NCI-H2227 treated with DMSO at 0.1 percent for 48 hours (cell line): ENCODE data around the gene TET2.

Source experiments
- DNase-seq: peaks from one replicate; lab custom pipeline; 2025; lab: John Stamatoyannopoulos, UW

The TET2 gene

GRCh38 chr4:105140684-105141490 lies 5.8 kb upstream of the TET2 start:
- no peak for DNase-seq

- peak; percentile 17 for DNase-seq
Observed at GRCh38 chr4:105145156-105145902, 1.3 kb upstream of the TET2 start.

- DNase-seq = no peak
Observed at GRCh38 chr4:105145903-105146275, 787 bp upstream of the TET2 start.

GRCh38 chr4:105147016-105147552 lies 408 bp downstream of the TET2 start:
- no peak for DNase-seq

- peak; percentile 33 for DNase-seq
Observed at GRCh38 chr4:105147553-105148161, 981 bp downstream of the TET2 start.

- no peak for DNase-seq
Observed at GRCh38 chr4:105148356-105148755, 1.7 kb downstream of the TET2 start.

GRCh38 chr4:105148776-105149175 lies 2.1 kb downstream of the TET2 start:
- no peak for DNase-seq

- DNase-seq = no peak
Observed at GRCh38 chr4:105149771-105150170, 3.1 kb downstream of the TET2 start.

- no peak for DNase-seq
Observed at GRCh38 chr4:105150503-105150902, 3.8 kb downstream of the TET2 start.

GRCh38 chr4:105153749-105154148 lies 7.1 kb downstream of the TET2 start:
- DNase-seq = no peak

GRCh38 chr4:105154576-105154975 lies 7.9 kb downstream of the TET2 start:
- DNase-seq = no peak

- no peak for DNase-seq
Observed at GRCh38 chr4:105155426-105155825, 8.8 kb downstream of the TET2 start.

- no peak for DNase-seq
Observed at GRCh38 chr4:105158837-105159236, 12.2 kb downstream of the TET2 start.

- DNase-seq = no peak
Observed at GRCh38 chr4:105162123-105162796, 15.6 kb downstream of the TET2 start.

GRCh38 chr4:105164548-105164947 lies 17.9 kb downstream of the TET2 start:
- no peak for DNase-seq

- DNase-seq = no peak
Observed at GRCh38 chr4:105166066-105166465, 19.4 kb downstream of the TET2 start.

GRCh38 chr4:105170711-105171110 lies 24.0 kb downstream of the TET2 start:
- no peak for DNase-seq

GRCh38 chr4:105171912-105172311 lies 25.2 kb downstream of the TET2 start:
- DNase-seq = no peak

GRCh38 chr4:105174098-105174497 lies 27.4 kb downstream of the TET2 start:
- no peak for DNase-seq

GRCh38 chr4:105179539-105180401 lies 33.1 kb downstream of the TET2 start:
- no peak for DNase-seq

- no peak for DNase-seq
Observed at GRCh38 chr4:105181259-105181658, 34.6 kb downstream of the TET2 start.
